ENCODE results near the gene SMO.

SMO gene

GRCh38 chr7:129188372-129188891 is at the start of gene SMO:
TSS of gene SMO (plus strand) at chr7:129188633. CDS start at chr7:129189152, 519 bp downstream.
- DNase-seq (ENCODE audit: low spot score), result no peak
- FAIRE-seq, result no peak

- FAIRE-seq (no peak), DNase-seq (ENCODE audit: low spot score) (no peak)
Measured at GRCh38 chr7:129143724-129144094, 44.7 kb upstream of the SMO start.

GRCh38 chr7:129144095-129144833 is 44.2 kb upstream of the SMO start, which contains the start of gene TSPAN33:
TSS of gene TSPAN33 (plus strand) at chr7:129144707. CDS start at chr7:129144981, 274 bp downstream.
- DNase-seq (ENCODE audit: low spot score) (peak; percentile 48), FAIRE-seq (no peak)

GRCh38 chr7:129144834-129145668 is 43.4 kb upstream of the SMO start:
- DNase-seq (ENCODE audit: low spot score) (no peak), FAIRE-seq (no peak)

- FAIRE-seq (no peak), DNase-seq (ENCODE audit: low spot score) (no peak)
Measured at GRCh38 chr7:129146237-129146979, 42.0 kb upstream of the SMO start.

- DNase-seq (ENCODE audit: low spot score) (no peak), FAIRE-seq (no peak)
Measured at GRCh38 chr7:129147731-129148130, 40.7 kb upstream of the SMO start.

- DNase-seq (ENCODE audit: low spot score), result no peak
- no peak for FAIRE-seq
Measured at GRCh38 chr7:129149511-129149910, 38.9 kb upstream of the SMO start.

GRCh38 chr7:129150199-129150996 is 38.0 kb upstream of the SMO start:
- FAIRE-seq, result no peak

GRCh38 chr7:129157651-129158050 is 30.8 kb upstream of the SMO start:
- DNase-seq (ENCODE audit: low spot score), result no peak
- no peak for FAIRE-seq

More at GRCh38 chr7:129150199-129150996, 38.0 kb upstream of the SMO start:
- DNase-seq (ENCODE audit: low spot score), result no peak

GRCh38 chr7:129159539-129159938 is 28.9 kb upstream of the SMO start:
- DNase-seq (ENCODE audit: low spot score), result no peak

GRCh38 chr7:129160161-129160905 is 28.1 kb upstream of the SMO start:
- no peak for DNase-seq (ENCODE audit: low spot score)
- no peak for FAIRE-seq

More at GRCh38 chr7:129159539-129159938, 28.9 kb upstream of the SMO start:
- FAIRE-seq, result no peak

GRCh38 chr7:129161524-129162225 is 26.8 kb upstream of the SMO start:
- peak; percentile 35 for DNase-seq (ENCODE audit: low spot score)
- FAIRE-seq, result no peak

GRCh38 chr7:129162732-129163131 is 25.7 kb upstream of the SMO start:
- DNase-seq (ENCODE audit: low spot score) (no peak), FAIRE-seq (no peak)

GRCh38 chr7:129163875-129164544 is 24.4 kb upstream of the SMO start:
- FAIRE-seq, result peak; percentile 74

GRCh38 chr7:129166745-129167144 is 21.7 kb upstream of the SMO start:
- FAIRE-seq (no peak), DNase-seq (ENCODE audit: low spot score) (no peak)

More at GRCh38 chr7:129163875-129164544, 24.4 kb upstream of the SMO start:
- peak; percentile 64 for DNase-seq (ENCODE audit: low spot score)

GRCh38 chr7:129167817-129168216 is 20.6 kb upstream of the SMO start:
- FAIRE-seq (no peak), DNase-seq (ENCODE audit: low spot score) (no peak)

- no peak for FAIRE-seq
- DNase-seq (ENCODE audit: low spot score), result no peak
Measured at GRCh38 chr7:129168231-129169021, 20.0 kb upstream of the SMO start.

- FAIRE-seq (no peak), DNase-seq (ENCODE audit: low spot score) (no peak)
Measured at GRCh38 chr7:129169171-129169671, 19.2 kb upstream of the SMO start.

Measured in RCC 7860 (cell line).